ENCODE measurements around the gene HRH2. TPM values are rescaled to one million over a fixed set of nuclear protein-coding genes. Genes with fewer than 3 reads are reported as not detected.

The HRH2 gene
- total RNA-seq, 2 experiments from 2014 or later, result 2.9 to 3.4 TPM

DNA sequence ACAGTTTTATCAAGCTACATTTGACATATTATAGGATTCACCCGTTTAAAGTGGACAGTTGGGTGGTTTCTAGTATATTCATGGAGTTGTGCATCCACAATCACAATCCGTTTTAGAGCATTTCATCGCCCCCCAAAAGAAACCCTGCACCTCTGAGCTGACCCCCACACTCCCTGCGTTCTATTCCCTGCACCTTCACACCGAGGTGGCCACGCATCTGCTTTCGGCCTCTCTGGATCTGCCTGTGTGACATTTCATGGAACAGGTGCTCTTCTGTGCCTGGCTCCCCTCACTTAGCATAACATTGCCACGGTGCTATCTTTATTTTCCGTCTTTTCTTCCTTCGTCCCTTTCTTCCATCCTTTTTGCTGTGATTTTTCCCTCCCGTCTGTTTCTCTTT is 32.7 kb downstream of the HRH2 start:
- Histone ChIP-seq H3K36me3 (ENCODE audit: insufficient read depth, low read length) (peaks cover 24% of the 10 kb centered on the region), H3K4me3 (ENCODE audit: low read length) (no peak overlapping the region), H3K27ac (ENCODE audit: low read depth in 1 of 2, low read length in 2 of 2) (no peak overlapping the region), H3K4me1 (ENCODE audit: insufficient read depth, low read length) (peaks cover 36% of the 10 kb centered on the region), H3K27me3 (ENCODE audit: control insufficient read depth in 1 of 2, insufficient read depth in 2 of 2, low read length in 2 of 2) (no peaks in the 10 kb centered on the region), H3K9me3 (ENCODE audit: control insufficient read depth in 1 of 2, insufficient read depth in 1 of 2, low read length in 2 of 2) (peaks cover 0 to 5% of the 10 kb centered on the region in 2 experiments)
- Mint-ChIP-seq H3K36me3 (ENCODE audit: low read depth) (peaks cover 52% of the 10 kb centered on the region), H3K4me1 (ENCODE audit: low read depth) (peaks cover 61% of the 10 kb centered on the region), H3K27ac (peak overlapping the region; percentile 66), H3K27me3 (no peaks in the 10 kb centered on the region), H3K9me3 (no peaks in the 10 kb centered on the region), H3K4me3 (no peak overlapping the region)
- ChIA-PET CTCF (interaction anchor here (0.7 to 1.2 kb wide), 2 partner anchors 40 to 157 kb away, joined by 3 to 6 read pairs; no protein-coding TSS in a partner anchor), POLR2A (interaction anchor here (1.2 kb wide), 1 partner anchor 157 kb away, joined by 3 read pairs; no protein-coding TSS in a partner anchor)
- intact Hi-C loops (cut with DNase I, micrococcal nuclease), result loop anchor here in 1 of 2 experiments (10.0 kb wide), 1 partner anchor 736 kb away; no protein-coding TSS in a partner anchor
- TF ChIP-seq, protein P1, sequence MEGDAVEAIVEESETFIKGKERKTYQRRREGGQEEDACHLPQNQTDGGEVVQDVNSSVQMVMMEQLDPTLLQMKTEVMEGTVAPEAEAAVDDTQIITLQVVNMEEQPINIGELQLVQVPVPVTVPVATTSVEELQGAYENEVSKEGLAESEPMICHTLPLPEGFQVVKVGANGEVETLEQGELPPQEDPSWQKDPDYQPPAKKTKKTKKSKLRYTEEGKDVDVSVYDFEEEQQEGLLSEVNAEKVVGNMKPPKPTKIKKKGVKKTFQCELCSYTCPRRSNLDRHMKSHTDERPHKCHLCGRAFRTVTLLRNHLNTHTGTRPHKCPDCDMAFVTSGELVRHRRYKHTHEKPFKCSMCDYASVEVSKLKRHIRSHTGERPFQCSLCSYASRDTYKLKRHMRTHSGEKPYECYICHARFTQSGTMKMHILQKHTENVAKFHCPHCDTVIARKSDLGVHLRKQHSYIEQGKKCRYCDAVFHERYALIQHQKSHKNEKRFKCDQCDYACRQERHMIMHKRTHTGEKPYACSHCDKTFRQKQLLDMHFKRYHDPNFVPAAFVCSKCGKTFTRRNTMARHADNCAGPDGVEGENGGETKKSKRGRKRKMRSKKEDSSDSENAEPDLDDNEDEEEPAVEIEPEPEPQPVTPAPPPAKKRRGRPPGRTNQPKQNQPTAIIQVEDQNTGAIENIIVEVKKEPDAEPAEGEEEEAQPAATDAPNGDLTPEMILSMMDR (IDR thresholded peaks at IDR 0.05), result no peak
- DNase-seq, result no peak
- no peak for ATAC-seq (ENCODE audit: poor library complexity)

DNA sequence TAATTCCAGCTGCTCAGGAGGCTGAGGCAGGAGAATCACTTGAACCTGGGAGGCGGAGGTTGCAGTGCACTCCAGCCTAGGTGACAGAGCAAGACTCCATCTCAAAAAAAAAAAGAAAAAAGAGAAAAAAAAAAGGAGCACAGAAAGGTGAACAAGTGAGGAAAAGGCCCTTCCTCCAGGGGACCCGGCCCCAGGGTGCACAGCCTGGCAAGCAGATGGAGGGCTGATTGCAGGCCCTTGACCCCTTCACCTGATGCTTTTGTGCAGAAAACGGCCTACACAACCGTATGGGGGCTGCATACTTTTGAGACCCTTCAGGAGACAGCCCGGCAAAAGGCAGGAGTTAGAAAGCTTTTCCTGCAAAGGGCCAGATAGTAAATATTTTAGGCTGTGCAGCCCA is 33.9 kb downstream of the HRH2 start:
- Histone ChIP-seq H3K4me3 (ENCODE audit: low read length) (no peak overlapping the region), H3K4me1 (ENCODE audit: insufficient read depth, low read length) (peaks cover 48% of the 10 kb centered on the region), H3K36me3 (ENCODE audit: insufficient read depth, low read length) (peaks cover 15% of the 10 kb centered on the region), H3K9me3 (ENCODE audit: control insufficient read depth in 1 of 2, insufficient read depth in 1 of 2, low read length in 2 of 2) (peaks cover 0 to 5% of the 10 kb centered on the region in 2 experiments), H3K27me3 (ENCODE audit: control insufficient read depth in 1 of 2, insufficient read depth in 2 of 2, low read length in 2 of 2) (no peaks in the 10 kb centered on the region), H3K27ac (ENCODE audit: low read depth in 1 of 2, low read length in 2 of 2) (no peak overlapping the region)
- DNase-seq (no peak), ATAC-seq (ENCODE audit: poor library complexity) (no peak)
- TF ChIP-seq, protein P1 (IDR thresholded peaks at IDR 0.05), result no peak
- Mint-ChIP-seq H3K9me3 (no peaks in the 10 kb centered on the region), H3K36me3 (ENCODE audit: low read depth) (peaks cover 43% of the 10 kb centered on the region), H3K4me3 (no peak overlapping the region), H3K4me1 (ENCODE audit: low read depth) (peaks cover 73% of the 10 kb centered on the region), H3K27me3 (no peaks in the 10 kb centered on the region), H3K27ac (peak overlapping the region; percentile 79)
- intact Hi-C loops (cut with DNase I, micrococcal nuclease), result loop anchor here in 1 of 2 experiments (10.0 kb wide), 1 partner anchor 737 kb away; no protein-coding TSS in a partner anchor
- POLR2A ChIA-PET, result no interaction called here
- CTCF ChIA-PET, result no interaction called here

DNA sequence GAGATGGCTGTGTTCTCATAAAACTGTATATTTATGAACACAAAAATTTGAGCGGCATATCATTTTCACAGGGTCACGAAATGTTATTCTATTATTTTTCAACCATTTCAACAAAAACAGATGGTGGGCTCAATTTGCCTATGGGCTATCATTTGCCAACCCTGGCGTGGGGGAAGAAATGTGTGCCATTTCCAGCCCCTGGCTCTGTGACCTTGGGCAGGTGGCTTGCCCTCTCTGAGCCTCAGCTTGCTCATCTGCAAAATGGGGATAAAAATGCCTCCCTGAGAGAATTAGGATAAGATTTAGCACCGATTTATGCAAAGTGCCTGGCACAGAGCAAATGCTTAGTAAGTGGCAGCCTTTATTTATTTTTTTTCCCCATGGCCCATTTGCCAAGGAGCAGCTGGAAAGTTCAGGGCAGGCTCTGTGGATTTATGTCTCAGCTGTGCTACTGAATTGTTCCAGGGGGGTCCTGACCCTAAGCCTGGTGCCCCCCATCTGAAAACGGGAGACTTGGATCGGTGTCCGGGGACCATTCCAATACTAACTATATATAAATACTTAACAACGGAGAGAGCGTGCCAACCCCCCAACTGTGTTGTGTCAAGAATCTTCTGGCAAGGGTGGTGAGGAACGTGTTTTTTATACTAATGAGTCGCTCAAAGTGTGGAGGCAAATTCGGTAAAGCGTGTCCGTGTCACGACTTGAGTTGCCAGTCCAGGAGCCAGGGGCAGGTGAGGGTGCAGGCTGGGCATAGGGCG is 34.5 kb downstream of the HRH2 start:
- DNase-seq, result no peak
- H3K27me3 Mint-ChIP-seq, result no peaks in the 10 kb centered on the region
- no peak overlapping the region for H3K27ac ChIP-seq (ENCODE audit: low read depth in 1 of 2, low read length in 2 of 2)
- H3K36me3 Mint-ChIP-seq (ENCODE audit: low read depth), result peaks cover 42% of the 10 kb centered on the region
- H3K4me1 ChIP-seq (ENCODE audit: insufficient read depth, low read length), result peaks cover 51% of the 10 kb centered on the region
- peaks cover 10% of the 10 kb centered on the region for H3K36me3 ChIP-seq (ENCODE audit: insufficient read depth, low read length)
- no peak overlapping the region for H3K4me3 Mint-ChIP-seq
- H3K27me3 ChIP-seq (ENCODE audit: control insufficient read depth in 1 of 2, insufficient read depth in 2 of 2, low read length in 2 of 2), result no peaks in the 10 kb centered on the region
- no peak for ATAC-seq (ENCODE audit: poor library complexity)
- H3K9me3 ChIP-seq (ENCODE audit: control insufficient read depth in 1 of 2, insufficient read depth in 1 of 2, low read length in 2 of 2), result no peaks in the 10 kb centered on the region
- peak overlapping the region; percentile 79 for H3K27ac Mint-ChIP-seq
- no peaks in the 10 kb centered on the region for H3K9me3 Mint-ChIP-seq
- TF ChIP-seq, protein P1 (IDR thresholded peaks at IDR 0.05), result no peak
- CTCF ChIA-PET, result no interaction called here
- peaks cover 75% of the 10 kb centered on the region for H3K4me1 Mint-ChIP-seq (ENCODE audit: low read depth)
- intact Hi-C loops (cut with DNase I, micrococcal nuclease), result loop anchor here in 1 of 2 experiments (10.0 kb wide), 1 partner anchor 738 kb away; no protein-coding TSS in a partner anchor
- POLR2A ChIA-PET, result no interaction called here
- no peak overlapping the region for H3K4me3 ChIP-seq (ENCODE audit: low read length)
